Measurements from ENCODE around the gene PPP2CA. TPM values are rescaled to one million over a fixed set of nuclear protein-coding genes. Genes with fewer than 3 reads are reported as not detected.

The PPP2CA gene
- polyA plus RNA-seq (2011; rRNA removed) (233 and 357 TPM in 2 replicates), polyA plus RNA-seq (2017; fragmentation: RNase III; extraction: RNeasy Plus Mini Kit Qiagen cat#74134 plus additional on column Dnase treatment) (268 to 275 TPM (median 273 TPM) in 3 replicates), polyA minus RNA-seq (2011; rRNA and poly(A)+ RNA removed) (57.1 and 57.3 TPM in 2 replicates)
- polyA plus RNA-seq (2012; cell fraction: cytosol; rRNA removed): 132 and 159 TPM in 2 replicates
- 208 and 236 TPM in 2 replicates for polyA plus RNA-seq (2012; cell fraction: nucleus; rRNA removed)

DNA sequence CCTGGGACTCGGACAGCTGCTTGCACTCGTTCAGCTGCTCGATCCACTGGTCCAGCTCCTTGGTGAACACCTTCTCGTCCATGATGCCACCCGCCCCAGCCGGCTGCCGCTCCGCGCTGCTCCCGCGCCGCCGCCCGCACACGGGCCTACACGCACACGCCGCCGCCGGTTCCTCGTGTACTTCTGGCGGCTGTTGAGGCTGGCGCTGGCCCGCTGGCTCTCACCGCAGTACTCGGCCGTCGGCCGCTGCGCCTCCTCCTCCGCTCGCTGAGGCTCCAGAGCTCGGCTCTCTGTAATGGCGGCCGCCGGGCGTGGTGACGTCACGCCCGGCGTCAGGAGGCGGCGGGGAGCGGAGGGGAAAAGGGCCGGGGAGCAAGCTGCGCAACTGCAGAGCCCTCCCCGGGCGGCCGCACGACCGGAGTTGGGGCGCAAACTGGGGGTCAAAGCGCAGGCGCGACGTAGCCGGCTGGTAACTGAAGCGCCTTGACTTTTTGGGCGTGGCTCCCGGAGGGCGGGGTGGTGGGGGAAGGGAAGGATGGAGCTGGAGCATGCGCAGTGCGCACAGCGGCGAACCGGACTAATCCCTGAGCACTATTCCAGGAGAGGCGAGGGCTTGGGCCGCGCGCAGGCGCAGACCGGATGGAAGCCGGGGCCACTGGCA, at the start of gene PPP2CA:
TSS of gene PPP2CA (minus strand) at position 294 of the 661 bp plus-strand sequence. CDS start at position 82, 212 bp downstream.
- peak; percentile 37; the same call in 1 of the 2 replicates for TF ChIP-seq GATA3 (IDR thresholded peaks at IDR 0.05; ENCODE audit: borderline replicate concordance)
- TF ChIP-seq, protein P1, sequence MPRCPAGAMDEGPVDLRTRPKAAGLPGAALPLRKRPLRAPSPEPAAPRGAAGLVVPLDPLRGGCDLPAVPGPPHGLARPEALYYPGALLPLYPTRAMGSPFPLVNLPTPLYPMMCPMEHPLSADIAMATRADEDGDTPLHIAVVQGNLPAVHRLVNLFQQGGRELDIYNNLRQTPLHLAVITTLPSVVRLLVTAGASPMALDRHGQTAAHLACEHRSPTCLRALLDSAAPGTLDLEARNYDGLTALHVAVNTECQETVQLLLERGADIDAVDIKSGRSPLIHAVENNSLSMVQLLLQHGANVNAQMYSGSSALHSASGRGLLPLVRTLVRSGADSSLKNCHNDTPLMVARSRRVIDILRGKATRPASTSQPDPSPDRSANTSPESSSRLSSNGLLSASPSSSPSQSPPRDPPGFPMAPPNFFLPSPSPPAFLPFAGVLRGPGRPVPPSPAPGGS (IDR thresholded peaks at IDR 0.05): peak; percentile 42; the same call in 1 of the 3 replicates
- TF ChIP-seq, protein P2, sequence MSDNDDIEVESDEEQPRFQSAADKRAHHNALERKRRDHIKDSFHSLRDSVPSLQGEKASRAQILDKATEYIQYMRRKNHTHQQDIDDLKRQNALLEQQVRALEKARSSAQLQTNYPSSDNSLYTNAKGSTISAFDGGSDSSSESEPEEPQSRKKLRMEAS (IDR thresholded peaks at IDR 0.05): no peak
- no peak for TF ChIP-seq RNF2 (IDR thresholded peaks at IDR 0.05; ENCODE audit: borderline replicate concordance, low read depth)
- no peak for TF ChIP-seq FOSL2 (IDR thresholded peaks at IDR 0.05)
- peak; percentile 37; the same call in 1 of the 2 replicates for TF ChIP-seq FOSL2 (CRISPR knock-in tag; IDR thresholded peaks at IDR 0.05)
- 0 out of 2 replicates have a peak, but pooled peaks have one; percentile 19 for TF ChIP-seq MAZ (IDR thresholded peaks at IDR 0.05; ENCODE audit: borderline replicate concordance, low read depth, low read length)
- TF ChIP-seq RFX5 (IDR thresholded peaks at IDR 0.05): peak; percentile 34; the same call in 1 of the 2 replicates
- peak in 1 of 2 experiments; percentile 68; a peak in 4 of 5 replicates for TF ChIP-seq JUN (IDR thresholded peaks at IDR 0.05)
- 0 out of 2 replicates have a peak, but pooled peaks have one; percentile 1 for TF ChIP-seq NFE2L2 (conservative IDR thresholded peaks at IDR 0.05; ENCODE audit: low read length)
- TF ChIP-seq ZSCAN20 (CRISPR knock-in tag; IDR thresholded peaks at IDR 0.05): no peak
- TF ChIP-seq POLR2A (IDR thresholded peaks at IDR 0.05; ENCODE audit: low read length): peak; percentile 76
- TF ChIP-seq HOXA7 (CRISPR knock-in tag; IDR thresholded peaks at IDR 0.05): no peak
- TF ChIP-seq PHF8 (IDR thresholded peaks at IDR 0.05; ENCODE audit: borderline replicate concordance, low read depth): peak; percentile 79; the same call in 1 of the 2 replicates
- Histone ChIP-seq H3K4me1 (peaks cover 34% of the 10 kb centered on the region), H3K9me3 (no peaks in the 10 kb centered on the region), H3K27ac (peak within 1 kb of the TSS; percentile 92 to 98), H3K4me2 (peak within 1 kb of the TSS; percentile 91), H3K4me3 (peak within 1 kb of the TSS; percentile 78)
- ATAC-seq (peak; percentile 88 to 94), DNase-seq (ENCODE audit: low read depth in 1 of 2, low spot score in 1 of 2) (peak; percentile 93 to 98), FAIRE-seq (no peak)
- 1% methylated on average over 31 of the region's 73 CpGs for WGBS (ENCODE audit: missing lambda C conversion rate)
- CTCF ChIA-PET: interaction anchor here (0.8 to 3.5 kb wide), 19 partner anchors 9 to 362 kb away, joined by 3 to 19 read pairs (median 6); no protein-coding TSS in a partner anchor
- POLR2A ChIA-PET: interaction anchor here (0.6 to 3.2 kb wide), 21 partner anchors 11 to 865 kb away, joined by 4 to 52 read pairs (median 6); partner anchors contain the start of gene SKP1

DNA sequence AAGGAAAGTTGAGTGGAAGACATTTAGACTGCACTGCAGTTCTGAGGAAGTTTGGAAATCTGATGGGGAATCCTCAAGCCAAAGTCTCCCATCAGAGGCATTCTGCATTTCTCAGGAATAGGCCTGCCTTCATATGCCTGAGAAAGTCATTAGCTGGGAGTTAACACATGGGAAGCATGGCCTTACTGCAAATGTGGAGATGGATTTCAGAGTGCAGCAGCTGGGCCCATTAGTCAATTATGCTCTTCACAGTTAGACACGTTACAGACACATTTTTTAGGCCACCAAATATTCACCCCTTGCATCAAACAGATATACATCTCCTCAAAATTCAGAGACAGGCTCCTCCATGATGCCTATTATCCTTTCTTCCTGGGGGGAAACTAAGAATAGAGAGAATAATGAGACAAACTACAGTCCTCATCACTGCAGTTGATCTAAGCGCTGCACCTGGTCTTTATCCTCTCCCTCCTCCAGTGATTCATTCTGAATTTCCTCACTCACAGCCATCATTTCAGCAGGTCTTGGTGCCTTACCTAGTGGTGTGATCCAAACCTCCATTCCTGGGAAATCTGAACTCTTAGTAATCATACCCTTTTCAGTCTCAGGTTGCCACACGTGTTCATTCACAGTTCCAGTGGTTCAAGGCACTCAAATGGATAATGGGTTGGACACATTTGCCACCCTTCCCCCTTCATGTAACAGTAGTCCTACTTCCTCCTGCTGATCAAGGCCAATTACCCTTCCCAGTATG, 47.9 kb upstream of the PPP2CA start:
- POLR2A ChIA-PET: no interaction called here
- 76% methylated on average over 3 of the region's 3 CpGs for WGBS (ENCODE audit: missing lambda C conversion rate)

More for the DNA sequence above, 47.9 kb upstream of the PPP2CA start:
- CTCF ChIA-PET: interaction anchor here (1.4 kb wide), 1 partner anchor 16 kb away, joined by 4 read pairs; no protein-coding TSS in a partner anchor
- TF ChIP-seq NFE2L2 (conservative IDR thresholded peaks at IDR 0.05; ENCODE audit: low read length): no peak
- TF ChIP-seq, protein P1 (IDR thresholded peaks at IDR 0.05): no peak
- TF ChIP-seq, protein P3, sequence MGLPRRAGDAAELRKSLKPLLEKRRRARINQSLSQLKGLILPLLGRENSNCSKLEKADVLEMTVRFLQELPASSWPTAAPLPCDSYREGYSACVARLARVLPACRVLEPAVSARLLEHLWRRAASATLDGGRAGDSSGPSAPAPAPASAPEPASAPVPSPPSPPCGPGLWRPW (IDR thresholded peaks at IDR 0.05): no peak
- no peak for TF ChIP-seq HOXA7 (CRISPR knock-in tag; IDR thresholded peaks at IDR 0.05)
- TF ChIP-seq BHLHE40 (IDR thresholded peaks at IDR 0.05; ENCODE audit: low read depth, low read length): no peak
- DNase-seq (ENCODE audit: low read depth in 1 of 2, low spot score in 1 of 2) (no peak), FAIRE-seq (no peak), ATAC-seq (no peak)
- Histone ChIP-seq H3K27ac (no peak overlapping the region), H3K4me2 (no peak overlapping the region), H3K9me3 (peaks cover 7% of the 10 kb centered on the region; the same call in 2 of the 3 replicates), H3K4me1 (no peaks in the 10 kb centered on the region), H3K4me3 (no peak overlapping the region)
